Stimulated activated CD8-positive, alpha-beta memory T cell treated with anti-CD3 and anti-CD28 coated beads, Interleukin-4, amount 100 ng/mL, for 4 hours (primary cell): Measurements from ENCODE around the gene CNTFR.

ENCODE experiments used
- DNase-seq, 2 donors: peaks; one replicate each; pipeline ENCODE4 v3.0.0-alpha.2; 2020; ENCODE audit warnings: low read depth in 2 of 2, low spot score in 1 of 2

Gene CNTFR

DNA sequence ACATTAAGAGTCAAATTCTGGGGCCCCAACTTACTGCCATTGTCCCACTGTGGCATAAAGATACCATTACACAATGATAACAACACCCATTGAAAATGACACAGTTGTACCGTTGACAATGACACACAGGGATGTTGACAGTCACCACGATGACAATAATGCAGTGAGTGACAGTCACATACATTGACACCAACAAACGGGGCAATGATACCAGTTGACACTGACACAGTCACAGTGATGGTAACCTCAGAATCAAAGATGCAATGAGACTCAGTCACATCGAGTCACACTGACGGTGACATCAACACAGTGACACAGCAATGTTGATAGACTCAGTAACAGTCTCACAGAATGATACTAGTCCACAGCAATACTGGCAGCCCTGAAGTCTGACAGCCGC, 16.9 kb downstream of the CNTFR start:
- no peak for DNase-seq

DNA sequence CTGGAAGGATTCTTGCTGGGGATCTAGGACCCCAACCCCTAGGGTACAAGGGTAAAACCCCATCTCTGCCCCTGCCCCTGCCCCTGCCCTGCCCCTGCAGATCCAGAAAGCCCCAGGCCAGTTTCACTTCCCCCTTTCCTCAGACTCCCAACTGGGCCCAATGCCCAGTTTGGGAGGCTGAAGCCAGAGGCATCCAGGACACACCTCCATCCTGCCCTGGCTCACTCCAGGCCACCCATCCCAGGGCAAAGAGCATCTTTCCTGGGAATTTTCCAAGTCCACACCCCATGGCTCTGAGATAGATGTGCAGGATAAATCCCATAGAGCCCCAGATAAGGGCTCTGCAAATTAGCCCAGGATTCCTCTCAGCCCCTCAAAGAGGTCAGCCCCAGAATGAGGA, 17.4 kb downstream of the CNTFR start:
- no peak for DNase-seq

DNA sequence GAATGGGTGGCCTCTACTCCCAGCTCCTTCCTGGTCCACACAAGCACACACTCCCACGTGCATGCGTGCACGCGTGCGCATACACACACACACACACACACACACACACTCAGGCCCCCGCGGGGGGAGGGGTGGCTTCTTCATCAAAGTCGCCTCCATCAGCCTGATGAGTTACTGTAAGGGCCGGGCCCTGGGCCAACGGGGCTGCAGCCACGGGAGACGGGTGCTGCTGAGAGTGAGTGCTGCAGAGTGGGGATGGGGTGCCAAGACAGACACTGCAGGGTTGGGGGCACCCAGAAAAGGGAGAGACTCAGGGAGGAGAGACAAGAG, 18.1 kb downstream of the CNTFR start:
- no peak for DNase-seq

DNA sequence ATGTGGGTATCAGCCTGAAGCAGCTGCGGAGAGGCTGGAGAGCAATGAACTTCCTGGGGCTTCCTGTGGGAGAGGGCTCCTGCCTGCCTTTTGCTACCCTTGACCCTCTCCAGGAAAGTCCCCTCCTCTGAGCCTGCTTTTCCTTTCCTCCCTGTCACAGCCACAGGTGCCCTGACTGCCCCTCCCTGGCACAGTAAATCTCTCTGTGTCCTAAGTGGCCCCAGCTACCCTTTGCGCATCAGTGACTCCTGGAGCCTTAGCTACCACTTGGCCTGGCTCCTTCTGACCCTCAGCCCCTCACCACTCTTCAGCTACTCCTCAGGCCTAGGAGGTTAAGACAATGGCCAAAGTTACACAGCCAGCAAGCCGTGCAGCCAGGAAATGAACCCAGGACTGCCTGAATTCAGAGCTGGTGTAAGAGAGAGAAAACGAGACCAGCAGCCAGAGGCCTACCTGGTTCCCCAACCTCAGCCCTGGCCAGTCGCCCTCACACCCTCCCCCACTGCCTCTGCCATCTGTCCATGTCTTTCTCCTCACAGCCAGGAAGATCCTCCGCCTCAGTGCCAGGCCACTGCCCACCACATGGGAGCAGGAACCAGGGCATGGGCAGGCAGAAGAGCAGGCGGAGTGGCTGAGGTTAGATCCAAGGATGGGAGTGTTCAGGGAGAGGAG, 18.6 kb downstream of the CNTFR start:
- DNase-seq: no peak

DNA sequence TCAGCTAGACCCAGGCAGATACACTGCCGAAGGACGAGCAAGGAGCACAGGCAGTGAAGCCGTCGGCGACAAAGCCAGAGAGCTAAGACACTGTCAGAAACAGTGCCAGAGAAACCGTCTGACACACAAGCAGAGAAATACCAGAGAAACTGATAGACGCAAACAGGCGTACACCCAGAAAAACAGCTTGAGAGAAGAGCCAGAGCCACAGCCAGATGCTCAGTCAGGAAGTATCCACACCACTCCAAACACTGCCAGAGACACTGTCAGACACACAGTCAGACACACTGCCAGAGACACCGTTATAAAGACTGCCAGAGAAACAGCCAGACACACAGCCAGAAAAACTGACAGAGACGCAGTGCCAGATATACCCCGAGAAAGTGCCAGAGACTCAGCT, 19.1 kb downstream of the CNTFR start:
- DNase-seq: no peak

DNA sequence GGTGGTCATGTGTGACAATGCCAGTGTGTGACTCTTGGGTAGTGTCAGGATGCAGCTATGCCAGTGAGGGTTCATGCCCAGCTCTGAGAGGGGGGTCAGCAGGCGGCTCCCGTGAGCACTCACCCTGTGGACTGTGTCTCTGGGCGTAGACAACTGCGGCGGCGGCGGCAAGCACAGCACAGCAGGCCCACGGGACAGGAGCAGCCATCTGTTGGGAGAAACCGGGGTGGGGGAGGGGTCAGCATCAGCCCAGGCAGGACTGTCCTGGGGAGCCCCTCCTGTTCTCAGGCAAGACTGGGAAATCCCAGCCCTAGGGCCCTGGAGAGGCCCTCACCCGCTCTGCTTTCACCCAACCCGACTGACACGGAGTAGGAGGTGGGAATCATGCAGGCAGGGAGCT, 20.8 kb downstream of the CNTFR start:
- no peak for DNase-seq

DNA sequence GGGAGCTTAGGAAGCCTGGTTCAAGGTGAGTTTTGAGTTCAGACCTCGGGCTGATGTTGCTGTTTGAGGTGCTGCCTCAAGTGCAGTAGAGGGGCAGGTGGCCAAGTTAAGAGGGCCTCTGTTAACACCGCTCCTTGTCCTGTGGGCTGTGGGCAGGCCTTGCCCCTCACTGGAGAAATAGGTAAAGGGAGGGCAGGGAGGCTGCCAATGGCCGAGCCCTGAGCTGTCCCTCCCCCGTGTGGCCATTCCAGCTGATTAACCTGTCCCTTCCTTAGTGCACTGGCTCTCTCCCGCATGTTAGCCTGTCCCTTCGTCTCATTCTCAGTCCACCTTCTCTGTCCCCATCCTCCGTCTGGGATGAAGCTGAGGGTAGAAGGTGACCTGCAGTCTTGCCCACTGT, 21.4 kb downstream of the CNTFR start:
- DNase-seq: no peak

DNA sequence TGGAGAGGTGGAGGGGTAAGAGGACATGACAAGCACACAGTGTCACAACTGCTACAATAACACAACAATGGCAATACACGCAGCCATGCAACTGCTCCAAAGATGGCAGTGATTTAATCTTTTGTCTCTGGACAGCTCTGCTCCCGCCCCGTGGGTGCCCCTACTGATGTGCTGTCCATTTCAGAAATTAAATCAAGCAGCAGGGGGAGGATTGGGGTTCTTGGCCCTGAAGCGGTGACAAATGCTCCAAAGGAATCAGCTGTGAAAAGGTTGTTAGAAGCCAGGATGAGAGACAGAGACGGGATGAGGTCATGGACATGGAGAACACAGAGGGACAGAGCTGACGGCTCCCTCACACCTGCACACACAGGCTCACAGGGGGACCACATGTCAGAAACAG, 22.6 kb downstream of the CNTFR start:
- no peak for DNase-seq

DNA sequence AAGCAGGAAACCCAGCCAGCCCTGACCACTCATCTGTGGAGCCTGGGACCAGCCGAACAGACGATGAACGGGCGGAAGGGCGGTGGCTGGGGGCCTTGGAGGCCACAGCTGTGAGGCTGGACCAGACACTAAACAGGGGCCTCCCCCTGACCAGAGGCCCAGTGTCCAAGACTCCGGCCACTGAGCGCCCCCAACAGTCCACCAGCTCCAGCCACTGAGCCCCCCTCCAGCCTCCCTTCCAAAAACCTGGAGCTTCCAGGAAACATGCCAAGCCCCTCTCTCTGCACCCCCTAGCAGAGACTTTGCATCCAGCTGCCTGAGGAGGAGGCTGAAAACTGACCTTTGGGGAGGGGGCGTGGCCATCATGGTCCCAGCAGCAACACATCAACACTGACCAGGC, 23.2 kb downstream of the CNTFR start:
- DNase-seq: no peak

DNA sequence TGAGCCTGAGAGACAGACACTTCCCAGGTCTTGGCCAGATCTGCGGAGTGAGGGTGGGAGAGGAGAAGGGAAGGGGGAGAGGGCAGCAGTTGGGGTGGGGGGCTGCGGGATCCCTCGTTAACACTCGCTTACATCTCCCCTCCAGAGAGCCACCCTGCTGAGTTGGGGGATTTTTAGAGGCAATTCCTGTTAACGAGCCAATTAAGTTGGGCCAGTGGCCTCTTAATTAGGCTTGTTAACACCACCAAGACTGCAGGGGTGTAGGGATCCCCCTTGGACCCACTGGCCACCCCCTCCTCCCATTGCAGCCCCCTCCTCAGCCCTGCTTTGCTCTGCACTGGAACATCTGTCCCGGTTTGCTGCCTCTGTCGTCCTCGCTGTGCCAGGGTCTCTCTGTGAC, 23.7 kb downstream of the CNTFR start:
- no peak for DNase-seq

DNA sequence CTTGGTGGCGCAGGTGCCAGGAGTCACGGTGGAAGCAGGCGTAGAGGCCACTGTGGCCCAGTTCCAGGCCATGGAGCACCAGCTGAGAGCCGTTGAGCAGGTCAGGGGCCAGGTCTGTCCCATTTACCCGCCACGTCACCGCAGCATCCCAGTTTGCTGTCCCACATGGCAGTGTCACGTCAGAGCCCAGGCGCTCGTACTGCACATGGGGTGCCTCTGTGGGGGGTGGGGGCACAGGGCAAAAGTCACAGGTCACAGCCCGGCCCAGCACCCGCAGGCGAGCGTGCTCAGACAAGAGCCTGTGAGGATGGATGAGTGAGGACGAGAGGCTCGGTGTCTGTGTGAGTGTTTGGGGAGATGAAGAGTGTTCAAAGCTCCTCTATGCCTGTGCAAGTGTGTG, 24.9 kb downstream of the CNTFR start:
- no peak for DNase-seq

DNA sequence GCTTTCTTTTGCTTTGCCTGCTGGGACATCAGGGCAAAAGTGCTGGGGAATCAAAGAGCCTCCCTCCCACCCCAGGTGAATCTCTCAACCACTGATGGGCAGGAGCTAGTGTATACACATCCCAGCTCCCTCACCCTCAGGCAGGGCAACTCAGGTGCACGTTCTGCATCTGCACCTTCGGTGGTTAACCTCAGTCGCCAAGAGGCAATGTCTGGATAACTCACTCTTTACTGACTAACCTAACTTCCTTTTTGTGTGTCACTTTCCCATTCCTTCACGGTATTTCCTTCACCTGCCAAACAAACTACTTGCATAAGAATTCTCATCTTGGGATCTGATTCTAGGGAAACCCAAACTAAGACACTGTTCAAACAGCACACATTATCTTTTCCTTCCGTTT, 26.3 kb downstream of the CNTFR start:
- no peak for DNase-seq

DNA sequence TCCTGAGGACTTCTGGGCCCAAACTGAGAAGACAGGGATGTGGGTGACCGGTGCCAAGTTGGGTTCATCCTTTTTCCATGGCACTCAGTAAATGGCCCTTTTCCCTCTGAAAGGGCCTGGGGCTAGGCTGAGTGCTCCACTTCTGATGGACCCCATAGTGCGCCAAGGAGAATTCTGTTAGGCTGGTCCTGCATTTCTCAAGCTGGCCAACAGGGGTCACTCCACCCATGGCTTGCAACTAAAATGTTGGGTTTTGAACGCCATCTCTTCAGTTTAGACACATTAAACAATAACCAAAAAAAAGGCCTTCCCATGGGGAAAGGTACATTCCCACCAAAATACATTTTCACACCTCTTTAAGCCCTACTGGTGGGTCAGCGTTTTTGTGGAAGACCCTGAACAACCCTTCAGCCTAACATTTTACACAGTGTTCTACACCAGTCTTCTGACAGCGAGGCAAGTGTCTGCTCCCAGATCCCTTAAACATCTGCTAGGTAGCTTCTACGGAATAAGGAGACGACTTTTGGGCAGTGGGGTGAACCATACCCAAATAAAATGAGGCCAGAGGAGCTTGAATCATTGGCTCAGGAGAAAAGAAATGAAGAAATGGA, 27.3 kb downstream of the CNTFR start:
- no peak for DNase-seq

DNA sequence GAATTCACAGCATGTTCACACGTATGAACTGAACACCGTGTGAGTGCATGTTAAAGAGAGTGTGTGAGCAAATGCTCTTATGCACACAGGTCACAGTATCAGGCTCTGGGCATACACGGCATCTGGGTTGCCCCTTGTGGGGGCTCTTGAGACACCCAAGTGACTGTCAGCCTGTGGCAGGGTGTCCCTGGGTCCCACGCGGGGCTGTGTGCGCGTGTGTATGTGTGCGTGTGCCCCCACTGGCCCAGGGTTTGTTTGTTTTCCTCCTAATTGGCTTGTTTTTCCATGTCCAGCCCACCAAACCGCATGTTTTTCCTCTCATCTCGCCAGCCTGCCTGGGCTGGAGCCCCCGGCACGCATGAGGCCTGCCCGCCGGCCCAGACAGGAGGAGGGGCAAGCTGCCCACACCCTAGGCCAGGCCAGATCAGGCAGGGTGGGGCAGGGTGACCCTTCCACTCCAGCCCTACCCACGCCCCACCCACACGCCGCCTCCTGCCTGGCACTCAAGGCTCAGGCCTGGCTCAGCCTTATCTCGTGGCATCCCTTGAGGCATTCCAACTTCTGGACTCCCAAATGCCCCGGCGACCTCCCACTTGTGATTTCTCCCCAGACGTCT, 28.8 kb downstream of the CNTFR start:
- no peak for DNase-seq

DNA sequence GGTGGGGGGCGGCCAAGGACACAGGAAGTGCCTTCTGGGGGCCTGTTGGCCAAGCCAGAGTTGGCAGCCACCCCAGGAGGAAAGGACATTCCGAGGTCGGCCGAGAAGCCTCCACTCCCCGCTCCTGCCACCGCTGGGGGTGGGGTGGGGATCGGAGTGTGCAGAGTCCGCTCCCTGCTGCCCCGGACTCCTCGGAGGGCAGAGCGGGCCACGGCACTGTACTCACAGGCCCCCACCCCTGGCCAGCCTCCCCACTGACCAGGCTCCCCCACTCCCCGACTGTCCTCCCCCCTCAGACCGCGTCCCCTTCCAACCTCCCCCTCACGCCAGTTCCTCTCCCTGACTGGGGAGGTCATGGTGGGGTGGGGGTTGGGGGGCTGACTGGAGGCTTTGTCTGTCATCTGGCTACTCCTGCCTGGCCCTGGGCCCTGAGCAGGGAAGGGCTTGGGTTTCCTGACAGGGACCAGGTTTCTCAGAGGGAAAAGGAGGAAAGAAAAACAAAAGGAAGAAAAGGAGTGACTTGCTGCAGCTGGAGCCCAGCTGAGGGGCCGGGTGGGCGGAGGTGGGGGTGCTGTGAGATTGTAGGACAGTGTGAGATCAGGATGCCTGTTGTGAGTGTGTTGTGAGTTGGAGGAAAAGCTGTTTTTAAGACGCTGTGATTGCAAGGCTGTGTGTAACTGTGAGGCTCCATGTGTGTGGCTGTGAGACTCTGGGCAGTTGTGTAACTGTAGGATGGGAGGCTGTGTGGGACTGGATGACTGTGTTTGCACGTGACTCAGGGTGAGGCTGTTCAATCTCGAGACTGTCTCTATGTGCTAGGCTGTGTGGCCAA, 29.7 kb downstream of the CNTFR start:
- DNase-seq: no peak

DNA sequence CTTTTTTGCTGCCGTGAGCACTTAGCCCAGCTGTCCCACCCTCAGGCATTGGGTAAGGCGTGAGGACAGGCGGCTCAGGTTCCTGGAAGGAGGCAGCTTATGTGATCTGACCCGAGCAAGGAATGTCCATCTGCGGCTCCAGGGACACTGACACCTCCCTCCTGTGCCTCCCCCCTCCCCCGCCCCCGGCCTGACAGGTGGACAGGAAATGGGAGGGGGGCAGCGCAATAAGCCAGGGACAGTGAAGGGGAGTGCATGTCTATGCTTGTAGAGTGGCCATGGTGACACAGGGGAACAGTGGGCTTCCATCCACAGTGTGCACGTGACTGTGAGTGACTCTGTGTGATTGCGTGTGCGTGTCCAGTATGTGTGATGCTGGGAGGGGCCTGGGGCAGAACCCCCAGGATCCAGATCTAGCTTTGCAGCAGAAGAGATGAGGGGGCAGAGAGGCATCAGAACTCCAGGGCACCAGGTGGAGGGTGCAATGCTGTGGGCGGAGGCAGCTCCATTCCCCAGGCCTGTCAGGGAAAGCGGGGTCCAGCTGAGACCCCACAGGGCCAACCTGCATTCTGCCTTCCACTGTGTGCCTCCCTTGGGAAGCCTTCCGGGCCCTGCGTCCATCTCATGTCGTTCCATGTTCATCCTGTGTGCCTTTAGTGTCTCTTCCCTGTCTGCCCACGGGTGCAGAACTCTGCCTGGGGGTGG, 30.5 kb downstream of the CNTFR start:
- no peak for DNase-seq

DNA sequence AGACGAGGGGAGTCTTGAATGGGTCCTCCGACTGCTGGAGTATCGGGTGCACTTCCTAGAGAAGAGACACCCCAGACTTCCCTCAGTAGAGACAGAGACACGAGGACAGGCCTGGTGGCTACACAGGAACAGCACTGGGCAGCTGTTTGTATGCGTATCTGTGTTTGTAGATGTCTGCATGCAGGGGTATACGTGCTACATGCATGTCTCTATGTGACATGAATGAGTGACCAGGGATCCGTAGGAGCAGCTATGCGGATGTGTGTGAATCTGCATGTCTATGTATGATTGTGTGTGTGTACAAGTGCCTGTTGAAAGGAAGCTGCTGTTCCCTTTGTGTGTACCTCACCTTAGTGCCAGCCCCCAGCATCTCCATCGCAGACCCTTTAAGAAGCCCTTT, 31.2 kb downstream of the CNTFR start:
- no peak for DNase-seq

DNA sequence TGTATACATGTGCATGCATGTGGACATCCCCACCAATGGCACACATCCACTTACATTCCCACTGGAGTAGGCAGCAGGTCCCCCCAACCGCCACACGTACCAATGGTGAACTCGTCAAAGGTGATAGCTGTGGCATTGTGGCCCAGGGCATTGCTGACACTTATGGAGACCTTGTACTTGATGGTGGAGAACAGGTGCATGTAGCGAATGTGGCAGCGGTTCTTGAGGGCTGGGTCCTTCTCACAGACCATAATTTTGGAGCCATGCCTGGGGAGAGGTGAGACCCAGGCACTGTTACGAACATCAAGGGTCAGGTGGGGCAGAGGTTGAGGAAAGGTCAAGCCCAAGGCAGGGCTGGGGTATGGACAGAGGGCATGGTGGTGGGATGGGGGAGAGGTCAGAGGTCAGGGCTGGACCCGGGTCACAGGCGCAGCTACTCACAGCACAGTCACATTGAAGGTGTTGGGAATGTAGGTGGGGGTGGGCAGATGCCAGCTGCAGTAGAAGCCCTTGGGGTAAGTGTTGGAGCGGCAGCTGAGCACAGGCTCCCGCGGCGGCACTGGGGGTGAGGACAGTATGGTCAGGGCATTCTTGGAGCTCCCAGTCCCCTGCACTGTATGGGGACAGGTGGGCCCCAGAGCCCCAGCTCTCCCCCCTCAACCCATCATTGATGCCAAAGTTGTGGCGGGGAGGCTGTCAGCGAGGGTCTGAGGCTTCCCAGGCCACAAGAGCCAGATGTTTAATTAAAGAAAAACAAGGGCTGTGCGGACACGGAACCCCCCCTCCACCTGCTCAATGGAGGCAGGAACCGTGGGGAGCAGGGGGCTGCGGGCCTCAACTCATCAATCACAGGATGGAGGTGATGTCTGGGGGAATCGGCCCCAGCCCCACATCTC, 31.9 kb downstream of the CNTFR start:
- no peak for DNase-seq

DNA sequence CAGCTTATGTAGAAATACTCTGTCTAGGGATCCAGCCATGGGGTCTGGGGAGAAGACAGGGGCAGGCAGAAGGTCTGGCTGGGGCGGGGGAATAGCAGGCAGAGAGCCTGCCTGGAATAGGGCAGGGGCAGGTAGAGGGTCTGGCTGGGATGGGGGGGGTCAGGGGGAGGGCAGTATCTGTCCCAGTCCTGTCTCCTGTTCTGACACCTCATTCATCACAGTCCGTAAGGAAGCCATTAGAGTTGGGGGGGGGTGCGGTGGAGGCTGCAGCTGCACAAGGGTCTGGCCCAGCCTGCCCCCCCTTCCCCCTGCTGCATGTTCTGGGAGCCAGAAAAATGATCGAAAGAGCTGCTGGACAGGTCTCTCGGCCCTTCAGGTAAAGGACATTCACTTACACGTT, 32.6 kb downstream of the CNTFR start:
- DNase-seq: no peak

DNA sequence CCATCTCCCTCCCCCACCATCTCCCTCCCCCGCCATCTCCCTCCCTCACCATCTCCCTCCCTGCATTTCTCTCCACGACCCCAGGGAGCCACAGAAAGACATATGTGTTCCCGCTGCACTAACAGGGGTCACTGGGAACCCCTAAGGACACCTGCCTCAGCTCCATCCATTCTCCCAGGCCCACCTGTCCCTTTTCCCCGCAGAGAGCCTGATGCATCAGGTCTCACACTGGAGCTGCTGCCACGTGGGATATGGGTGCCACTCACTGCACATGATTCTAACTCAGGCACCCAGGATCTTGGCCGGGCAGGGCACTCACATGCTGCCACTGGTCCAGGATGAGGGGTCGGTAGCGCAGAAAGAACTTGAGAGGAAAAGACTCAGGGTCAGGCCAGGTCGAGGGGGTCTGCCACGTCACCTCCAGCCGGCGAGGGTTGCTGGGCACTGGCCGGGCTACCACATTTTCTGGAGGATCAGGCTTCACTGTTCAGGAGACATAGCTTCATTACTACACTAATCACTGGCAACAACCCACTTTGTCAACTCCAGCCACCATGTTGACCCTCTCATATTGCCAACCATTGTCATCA, 33.5 kb downstream of the CNTFR start:
- no peak for DNase-seq
